Panc1 (cell line): ENCODE results near the gene ASB5.

Experiments used
- CTCF ChIP-seq: fragments of 450-650 bp; IDR thresholded peaks from 2 replicates; pipeline ENCODE4 v1.5.1; 2017; ENCODE audit warnings: mild to moderate bottlenecking
- POLR2AphosphoS5 ChIP-seq: IDR thresholded peaks from 2 replicates; pipeline ENCODE4 v1.6.1; 2012; ENCODE audit warnings: mild to moderate bottlenecking, low read depth, low read length, moderate library complexity
- SIN3A ChIP-seq: IDR thresholded peaks from 2 replicates; pipeline ENCODE4 v1.6.1; 2012; ENCODE audit warnings: low read depth, mild to moderate bottlenecking, low read length, moderate library complexity, borderline replicate concordance; ENCODE audit not compliant: insufficient read depth
- TCF7L2 ChIP-seq: IDR thresholded peaks from 2 replicates; pipeline ENCODE4 v1.6.1; 2011; ENCODE audit warnings: mild to moderate bottlenecking, low read depth, low read length, inconsistent platforms
- TF ChIP-seq, protein P1 (sequence below), 2 experiments: IDR thresholded peaks; 2 replicates each; pipeline ENCODE4 v1.6.1; 2011 to 2012; ENCODE audit warnings: low read depth in 2 of 2, control low read depth in 1 of 2, low read length in 1 of 2, mild to moderate bottlenecking in 1 of 2, moderate library complexity in 1 of 2; ENCODE audit not compliant: insufficient read depth in 1 of 2

DNA sequence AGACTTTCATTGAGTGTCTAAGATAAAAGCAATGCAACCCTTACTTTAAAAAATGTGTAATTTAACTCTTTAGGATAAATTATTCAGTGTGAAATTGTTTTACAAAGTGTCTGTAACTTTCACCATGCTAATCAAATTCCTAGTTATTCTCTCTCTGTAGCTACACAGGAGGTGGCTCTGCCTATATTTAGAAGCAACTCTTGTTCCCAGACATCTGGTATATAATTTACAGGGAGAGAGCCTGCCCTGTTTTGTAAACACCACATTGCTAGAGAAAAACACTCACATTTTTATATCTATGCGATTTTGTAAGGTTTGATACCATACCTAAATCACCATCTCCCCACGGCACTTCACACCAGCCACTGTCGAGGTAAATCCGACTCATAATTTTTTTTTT, 38.2 kb downstream of the ASB5 start:
- TF ChIP-seq CTCF (no peak), POLR2AphosphoS5 (no peak), SIN3A (no peak), TCF7L2 (no peak)
- TF ChIP-seq, protein P1, sequence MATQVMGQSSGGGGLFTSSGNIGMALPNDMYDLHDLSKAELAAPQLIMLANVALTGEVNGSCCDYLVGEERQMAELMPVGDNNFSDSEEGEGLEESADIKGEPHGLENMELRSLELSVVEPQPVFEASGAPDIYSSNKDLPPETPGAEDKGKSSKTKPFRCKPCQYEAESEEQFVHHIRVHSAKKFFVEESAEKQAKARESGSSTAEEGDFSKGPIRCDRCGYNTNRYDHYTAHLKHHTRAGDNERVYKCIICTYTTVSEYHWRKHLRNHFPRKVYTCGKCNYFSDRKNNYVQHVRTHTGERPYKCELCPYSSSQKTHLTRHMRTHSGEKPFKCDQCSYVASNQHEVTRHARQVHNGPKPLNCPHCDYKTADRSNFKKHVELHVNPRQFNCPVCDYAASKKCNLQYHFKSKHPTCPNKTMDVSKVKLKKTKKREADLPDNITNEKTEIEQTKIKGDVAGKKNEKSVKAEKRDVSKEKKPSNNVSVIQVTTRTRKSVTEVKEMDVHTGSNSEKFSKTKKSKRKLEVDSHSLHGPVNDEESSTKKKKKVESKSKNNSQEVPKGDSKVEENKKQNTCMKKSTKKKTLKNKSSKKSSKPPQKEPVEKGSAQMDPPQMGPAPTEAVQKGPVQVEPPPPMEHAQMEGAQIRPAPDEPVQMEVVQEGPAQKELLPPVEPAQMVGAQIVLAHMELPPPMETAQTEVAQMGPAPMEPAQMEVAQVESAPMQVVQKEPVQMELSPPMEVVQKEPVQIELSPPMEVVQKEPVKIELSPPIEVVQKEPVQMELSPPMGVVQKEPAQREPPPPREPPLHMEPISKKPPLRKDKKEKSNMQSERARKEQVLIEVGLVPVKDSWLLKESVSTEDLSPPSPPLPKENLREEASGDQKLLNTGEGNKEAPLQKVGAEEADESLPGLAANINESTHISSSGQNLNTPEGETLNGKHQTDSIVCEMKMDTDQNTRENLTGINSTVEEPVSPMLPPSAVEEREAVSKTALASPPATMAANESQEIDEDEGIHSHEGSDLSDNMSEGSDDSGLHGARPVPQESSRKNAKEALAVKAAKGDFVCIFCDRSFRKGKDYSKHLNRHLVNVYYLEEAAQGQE (IDR thresholded peaks at IDR 0.05; ENCODE audit: insufficient read depth in 1 of 2, low read depth in 2 of 2, low read length in 1 of 2): no peak
